HepG2 (cell line): Measurements from ENCODE around the gene APLF. TPM values are rescaled to one million over a fixed set of nuclear protein-coding genes. Genes with fewer than 3 reads are reported as not detected.

Source experiments
- BRCA1 ChIP-seq: sonication (generic); formaldehyde crosslinking; IDR thresholded peaks from 2 replicates; pipeline ENCODE4 v1.4.0; 2020; ENCODE audit warnings: missing genetic modification reagents
- CBFB ChIP-seq: sonication (generic); formaldehyde crosslinking; IDR thresholded peaks from 2 replicates; pipeline ENCODE4 v1.4.0; 2020; ENCODE audit warnings: missing genetic modification reagents
- CEBPG ChIP-seq: IDR thresholded peaks from 2 replicates; pipeline ENCODE4 v1.6.1; 2016
- CREBL2 ChIP-seq: sonication (generic); formaldehyde crosslinking; IDR thresholded peaks from 2 replicates; pipeline ENCODE4 v1.8.1; 2023; ENCODE audit warnings: missing genetic modification reagents, mild to moderate bottlenecking, borderline replicate concordance
- CTCF ChIP-seq: sonication (generic); formaldehyde crosslinking; IDR thresholded peaks from 2 replicates; pipeline ENCODE4 v1.5.0; 2020; ENCODE audit warnings: mild to moderate bottlenecking, missing genetic modification reagents, moderate library complexity
- ELF1 ChIP-seq: sonication (generic); formaldehyde crosslinking; IDR thresholded peaks from 2 replicates; pipeline ENCODE4 v1.4.0; 2020; ENCODE audit warnings: missing genetic modification reagents
- FOXA3 ChIP-seq: IDR thresholded peaks from 2 replicates; pipeline ENCODE4 v1.6.1; 2016; ENCODE audit warnings: missing genetic modification reagents, missing compliant biosample characterization
- HMGXB4 ChIP-seq, 2 experiments: sonication (generic) in 1 of 2; formaldehyde crosslinking in 1 of 2; IDR thresholded peaks; 2 replicates each; pipeline versions ENCODE4 v1.4.0 to v1.6.1; 2018 to 2020; ENCODE audit warnings: missing genetic modification reagents in 2 of 2, borderline replicate concordance in 1 of 2, low read depth in 1 of 2, mild to moderate bottlenecking in 1 of 2, missing biosample characterization in 1 of 2
- HOXA5 ChIP-seq: sonication (generic); formaldehyde crosslinking; IDR thresholded peaks from 2 replicates; pipeline ENCODE4 v1.4.0; 2020; ENCODE audit warnings: missing genetic modification reagents
- ISX ChIP-seq: sonication (generic); formaldehyde crosslinking; conservative IDR thresholded peaks from 2 replicates; pipeline ENCODE4 v1.5.0; 2020; ENCODE audit warnings: missing genetic modification reagents
- KDM1A ChIP-seq: IDR thresholded peaks from 2 replicates; pipeline ENCODE4 v1.6.1; 2016; ENCODE audit warnings: missing compliant biosample characterization
- MAFF ChIP-seq: IDR thresholded peaks from 2 replicates; pipeline ENCODE4 v1.6.1; 2011; ENCODE audit warnings: low read depth, low read length, improper control_type of control experiment
- MIXL1 ChIP-seq: IDR thresholded peaks from 2 replicates; pipeline ENCODE4 v1.6.1; 2016
- MTA3 ChIP-seq: sonication (generic); formaldehyde crosslinking; IDR thresholded peaks from 2 replicates; pipeline ENCODE4 v1.4.0; 2020; ENCODE audit warnings: missing genetic modification reagents
- PITX1 ChIP-seq: sonication (generic); formaldehyde crosslinking; IDR thresholded peaks from 2 replicates; pipeline ENCODE4 v1.5.1; 2020; ENCODE audit warnings: mild to moderate bottlenecking, missing genetic modification reagents
- PPARG ChIP-seq: conservative IDR thresholded peaks from 2 replicates; pipeline ENCODE4 v1.6.1; 2016; ENCODE audit warnings: missing biosample characterization, missing genetic modification reagents
- RAD21 ChIP-seq: fragments of 450-650 bp; formaldehyde crosslinking; IDR thresholded peaks from 2 replicates; pipeline ENCODE4 v1.5.0; 2020; ENCODE audit warnings: mild to moderate bottlenecking
- SOX13 ChIP-seq, 3 experiments: fragments of 450-650 bp in 1 of 3; sonication (generic) in 1 of 3; formaldehyde crosslinking in 1 of 3; IDR thresholded peaks in 2 of 3; conservative IDR thresholded peaks in 1 of 3; 2 replicates each; pipeline versions ENCODE4 v1.5.0 to v1.6.1; 2016 to 2020; ENCODE audit warnings: antibody characterized with exemption in 1 of 3, mild to moderate bottlenecking in 1 of 3, missing compliant biosample characterization in 1 of 3, missing genetic modification reagents in 1 of 3, moderate library complexity in 1 of 3
- SOX6 ChIP-seq, 2 experiments: fragments of 450-650 bp in 1 of 2; sonication (generic) in 1 of 2; formaldehyde crosslinking in 1 of 2; IDR thresholded peaks; 2 replicates each; pipeline versions ENCODE4 v1.4.0 to v1.6.1; 2017 to 2020; ENCODE audit warnings: antibody characterized with exemption in 1 of 2, mild to moderate bottlenecking in 1 of 2, missing genetic modification reagents in 1 of 2
- TOE1 ChIP-seq: sonication (generic); formaldehyde crosslinking; IDR thresholded peaks from 2 replicates; pipeline ENCODE4 v1.4.0; 2020; ENCODE audit warnings: mild to moderate bottlenecking, missing genetic modification reagents
- YEATS2 ChIP-seq: sonication (generic); formaldehyde crosslinking; IDR thresholded peaks from 2 replicates; pipeline ENCODE4 v1.4.0; 2020; ENCODE audit warnings: missing genetic modification reagents, borderline replicate concordance
- ZKSCAN5 ChIP-seq: sonication (generic); formaldehyde crosslinking; IDR thresholded peaks from 2 replicates; pipeline ENCODE4 v1.5.1; 2020; ENCODE audit warnings: mild to moderate bottlenecking, missing genetic modification reagents
- ZNF644 ChIP-seq: IDR thresholded peaks from 2 replicates; pipeline ENCODE4 v1.6.1; 2016; ENCODE audit warnings: low read depth
- ZNF891 ChIP-seq: sonication (generic); formaldehyde crosslinking; IDR thresholded peaks from 2 replicates; pipeline ENCODE4 v1.5.0; 2020; ENCODE audit warnings: mild to moderate bottlenecking, missing genetic modification reagents
- polyA plus RNA-seq, 8 experiments: library from polyadenylated mRNA; depleted of rRNA in 3 of 8; stranded (reverse) in 7 of 8; unstranded in 1 of 8; fragments of >200 nt; fragmentation: Illumina TruSeq in 4 of 8; extraction: Trizol in 4 of 8; gene quantifications; 2 replicates each; pipeline versions ENCODE4 v1.2.1 to v1.2.3, GENCODE V29; 2011 to 2016; ENCODE audit warnings: low read depth in 4 of 8, missing spikeins in 1 of 8, mixed read lengths in 1 of 8; ENCODE audit not compliant: insufficient read depth in 1 of 8
- total RNA-seq, 5 experiments: library from RNA; depleted of rRNA; stranded (reverse); fragments of >200 nt; fragmentation: Illumina TruSeq; extraction: Trizol; gene quantifications; 2 replicates each; pipeline ENCODE4 v1.2.3, GENCODE V29; 2016; ENCODE audit warnings: low read depth in 1 of 5

The APLF gene
- total and polyA plus RNA-seq, 2 of the 13 experiments (the other 11 are each of a cell fraction or from before 2014, with no cell fraction given) = 0.45 to 2.2 TPM

DNA sequence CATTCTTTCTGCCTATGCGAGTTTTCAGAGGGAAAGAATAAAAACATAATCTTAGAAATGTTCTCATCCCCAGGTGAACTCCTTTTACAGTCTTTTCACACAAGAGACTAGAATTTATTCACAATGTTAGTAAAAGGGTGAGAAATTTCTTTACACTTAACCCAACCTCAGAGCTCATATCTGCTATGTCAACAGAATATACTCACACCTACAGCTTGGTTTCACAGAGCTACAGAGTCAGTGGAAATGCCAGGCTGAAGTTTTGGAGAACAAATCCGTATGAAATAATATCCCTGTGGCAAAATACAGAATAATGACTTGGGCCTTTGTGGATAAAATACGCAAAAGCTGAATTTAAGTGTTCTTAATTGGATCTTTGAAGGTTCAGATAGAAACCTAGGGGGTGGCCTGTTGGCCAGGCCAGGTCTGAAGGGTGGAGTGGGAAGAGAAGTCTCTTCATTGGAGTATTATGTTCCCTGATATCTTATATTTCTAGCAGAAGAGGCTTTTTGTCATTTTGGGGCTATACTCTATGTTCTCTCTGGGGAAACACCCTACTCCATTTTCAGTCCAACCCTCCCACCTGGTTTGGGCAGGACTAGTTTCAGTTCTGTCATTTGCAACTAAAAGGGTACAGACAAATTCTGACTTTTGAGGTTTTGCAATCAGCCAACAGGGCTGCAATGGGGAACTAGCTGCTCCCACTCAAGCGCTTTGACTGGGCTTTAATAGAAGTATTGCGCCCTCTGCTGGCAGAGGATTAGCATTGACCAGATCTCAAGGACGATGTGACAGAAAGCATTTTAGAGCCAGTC, 26.0 kb upstream of the APLF start (continued):
- TF ChIP-seq CEBPG = peak; percentile 63; the same call in 1 of the 2 replicates
- TF ChIP-seq ELF1 = no peak
- TF ChIP-seq MIXL1 (CRISPR knock-in tag) = 0 out of 2 replicates have a peak, but pooled peaks have one; percentile 50
- no peak for TF ChIP-seq ZKSCAN5
- peak; percentile 73; the same call in 1 of the 2 replicates for TF ChIP-seq RAD21 (CRISPR knock-in tag)
- TF ChIP-seq ZNF891 (CRISPR knock-in tag) = no peak
- TF ChIP-seq KDM1A = no peak
- no peak for TF ChIP-seq BRCA1 (CRISPR knock-in tag)
- TF ChIP-seq TOE1 = no peak
- TF ChIP-seq PPARG (CRISPR knock-in tag) = no peak
- TF ChIP-seq PITX1 (CRISPR knock-in tag) = peak; percentile 88
- TF ChIP-seq CTCF (CRISPR knock-in tag) = peak; percentile 91
- 0 out of 2 replicates have a peak, but pooled peaks have one; percentile 7 for TF ChIP-seq FOXA3 (CRISPR knock-in tag)
- 0 out of 2 replicates have a peak, but pooled peaks have one; percentile 16 for TF ChIP-seq CBFB (CRISPR knock-in tag)
- TF ChIP-seq ISX (CRISPR knock-in tag) = no peak
- no peak for TF ChIP-seq MTA3 (CRISPR knock-in tag)
- TF ChIP-seq SOX13 (IDR thresholded peaks at IDR 0.05) = no peak
- TF ChIP-seq SOX13 (CRISPR knock-in tag; conservative IDR thresholded peaks at IDR 0.05 in 1 of 2, IDR thresholded peaks at IDR 0.05 in 1 of 2) = no peak
- TF ChIP-seq HOXA5 (CRISPR knock-in tag) = peak; percentile 32; the same call in 1 of the 2 replicates
- TF ChIP-seq ZNF644 (CRISPR knock-in tag) = 0 out of 2 replicates have a peak, but pooled peaks have one; percentile 12
- no peak for TF ChIP-seq SOX6 (IDR thresholded peaks at IDR 0.05)
- TF ChIP-seq SOX6 (CRISPR knock-in tag; IDR thresholded peaks at IDR 0.05) = no peak
- peak; percentile 32 to 54; a peak in 2 of 4 replicates for TF ChIP-seq HMGXB4 (CRISPR knock-in tag; IDR thresholded peaks at IDR 0.05; ENCODE audit: borderline replicate concordance in 1 of 2, low read depth in 1 of 2)
- no peak for TF ChIP-seq MAFF
- TF ChIP-seq YEATS2 (CRISPR knock-in tag) = no peak
- no peak for TF ChIP-seq CREBL2 (CRISPR knock-in tag)
